Measurements from ENCODE around the gene GNAQ. TPM values are rescaled to one million over a fixed set of nuclear protein-coding genes. Genes with fewer than 3 reads are reported as not detected.

Gene GNAQ
- total and polyA plus RNA-seq, 2 experiments from 2014 or later: 25.7 to 47.9 TPM

GRCh38 chr9:77712533-77713130 is 319.0 kb downstream of the GNAQ start:
- TF ChIP-seq EZH2phosphoT487 (IDR thresholded peaks at IDR 0.05; ENCODE audit: low read depth, severe bottlenecking, unreplicated experiment) (no peak), CTCF (IDR thresholded peaks at IDR 0.05; ENCODE audit: poor library complexity) (no peak), EZH2 (IDR thresholded peaks at IDR 0.05; ENCODE audit: borderline replicate concordance) (no peak)
- Histone ChIP-seq H3K9me3 (ENCODE audit: low read depth) (no peaks in the 10 kb centered on the region), H3K36me3 (replicated peaks; ENCODE audit: insufficient read depth, low read depth) (no peaks in the 10 kb centered on the region), H3K4me3 (no peak overlapping the region), H4K20me1 (ENCODE audit: insufficient read depth, poor library complexity, severe bottlenecking) (no peaks in the 10 kb centered on the region), H2AFZ (no peak overlapping the region), H3K9me2 (replicated peaks; ENCODE audit: insufficient read depth) (no peaks in the 10 kb centered on the region), H3K79me2 (no peaks in the 10 kb centered on the region), H3K4me1 (ENCODE audit: insufficient read depth) (peaks cover 28% of the 10 kb centered on the region), H3K27ac (peak overlapping the region; percentile 73), H3K4me2 (no peak overlapping the region), H3K27me3 (no peaks in the 10 kb centered on the region)
- peak; percentile 33 for DNase-seq (ENCODE audit: low spot score)
- 60% methylated on average over 9 of the region's 9 CpGs for WGBS (ENCODE audit: low lambda C conversion rate, missing lambda C conversion rate)

DNA sequence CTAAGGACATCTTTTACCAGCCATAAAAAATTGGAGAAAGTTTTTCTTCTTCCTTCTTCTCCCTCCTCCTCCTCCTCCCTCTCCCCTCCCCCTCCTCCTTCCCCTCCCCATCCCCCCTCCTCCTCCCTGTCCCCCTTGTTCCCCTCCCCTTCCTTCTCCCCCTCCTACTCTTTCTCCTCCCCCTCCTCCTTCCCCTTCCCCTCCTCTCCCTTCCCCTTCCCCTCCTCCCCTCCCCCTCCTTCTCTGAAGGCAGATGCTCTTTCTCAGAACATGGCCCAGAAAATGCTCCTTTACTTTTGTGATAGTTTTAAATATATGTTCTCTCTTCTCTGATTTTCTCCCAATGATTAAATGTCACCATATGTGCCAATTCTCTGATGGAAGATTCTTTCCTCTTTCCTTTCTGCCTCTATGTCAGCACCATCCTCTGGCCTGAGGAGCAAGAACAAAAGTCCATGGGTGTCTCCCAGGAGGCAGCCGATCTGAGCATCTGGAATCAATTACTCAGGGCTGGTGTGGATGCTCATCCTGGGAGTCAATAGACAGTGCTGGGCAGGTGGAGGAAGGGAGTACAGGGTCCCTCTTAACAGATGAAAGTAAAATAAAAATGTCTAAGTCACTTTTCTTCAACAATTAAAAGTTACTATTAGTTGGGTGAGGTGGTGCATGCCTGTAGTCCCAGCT is 320.5 kb downstream of the GNAQ start:
- Histone ChIP-seq H3K4me3 (no peak overlapping the region), H2AFZ (no peak overlapping the region), H3K79me2 (no peaks in the 10 kb centered on the region), H4K20me1 (ENCODE audit: insufficient read depth, poor library complexity, severe bottlenecking) (no peaks in the 10 kb centered on the region), H3K4me2 (no peak overlapping the region), H3K9me2 (replicated peaks; ENCODE audit: insufficient read depth) (no peaks in the 10 kb centered on the region), H3K36me3 (replicated peaks; ENCODE audit: insufficient read depth, low read depth) (no peaks in the 10 kb centered on the region), H3K27me3 (no peaks in the 10 kb centered on the region), H3K4me1 (ENCODE audit: insufficient read depth) (peaks cover 28% of the 10 kb centered on the region), H3K9me3 (ENCODE audit: low read depth) (no peaks in the 10 kb centered on the region), H3K27ac (no peak overlapping the region)
- TF ChIP-seq CTCF (IDR thresholded peaks at IDR 0.05; ENCODE audit: poor library complexity) (no peak), EZH2 (IDR thresholded peaks at IDR 0.05; ENCODE audit: borderline replicate concordance) (no peak), EZH2phosphoT487 (IDR thresholded peaks at IDR 0.05; ENCODE audit: low read depth, severe bottlenecking, unreplicated experiment) (no peak)
- WGBS (ENCODE audit: low lambda C conversion rate, missing lambda C conversion rate): 76% methylated on average over 1 of the region's 1 CpG
- DNase-seq (ENCODE audit: low spot score): no peak

GRCh38 chr9:77710316-77710715 is 321.3 kb downstream of the GNAQ start:
- Histone ChIP-seq H4K20me1 (ENCODE audit: insufficient read depth, poor library complexity, severe bottlenecking) (no peaks in the 10 kb centered on the region), H3K27me3 (no peaks in the 10 kb centered on the region), H3K4me3 (no peak overlapping the region), H2AFZ (no peak overlapping the region), H3K4me1 (ENCODE audit: insufficient read depth) (peaks cover 28% of the 10 kb centered on the region), H3K36me3 (replicated peaks; ENCODE audit: insufficient read depth, low read depth) (no peaks in the 10 kb centered on the region), H3K79me2 (no peaks in the 10 kb centered on the region), H3K9me2 (replicated peaks; ENCODE audit: insufficient read depth) (no peaks in the 10 kb centered on the region), H3K9me3 (ENCODE audit: low read depth) (no peaks in the 10 kb centered on the region), H3K4me2 (no peak overlapping the region), H3K27ac (peak overlapping the region; percentile 53)
- TF ChIP-seq EZH2 (IDR thresholded peaks at IDR 0.05; ENCODE audit: borderline replicate concordance): no peak
- no peak for TF ChIP-seq CTCF (IDR thresholded peaks at IDR 0.05; ENCODE audit: poor library complexity)
- no peak for TF ChIP-seq EZH2phosphoT487 (IDR thresholded peaks at IDR 0.05; ENCODE audit: low read depth, severe bottlenecking, unreplicated experiment)
- 82% methylated on average over 2 of the region's 2 CpGs for WGBS (ENCODE audit: low lambda C conversion rate, missing lambda C conversion rate)
- no peak for DNase-seq (ENCODE audit: low spot score)
